Muscle layer of duodenum (tissue), 2 donors: ENCODE measurements around the gene FBXL16.

Source experiments
- H3K27ac ChIP-seq: one replicate; pipeline ENCODE4 v1.7.0; 2013; ENCODE audit warnings: mild to moderate bottlenecking, low read length
- H3K27me3 ChIP-seq: one replicate; pipeline ENCODE4 v1.7.0; 2013; ENCODE audit warnings: low read depth, mild to moderate bottlenecking, control low read depth, low read length
- H3K36me3 ChIP-seq, 2 donors: one replicate each; pipeline ENCODE4 v1.7.0; 2013; ENCODE audit warnings: low read length in 2 of 2, control low read depth in 1 of 2, mild to moderate bottlenecking in 1 of 2; ENCODE audit not compliant: insufficient read depth in 2 of 2, control insufficient read depth in 1 of 2
- H3K4me1 ChIP-seq, 2 donors: one replicate each; pipeline ENCODE4 v1.7.0; 2013; ENCODE audit warnings: low read length in 2 of 2, mild to moderate bottlenecking in 2 of 2, control low read depth in 1 of 2, moderate library complexity in 1 of 2; ENCODE audit not compliant: insufficient read depth in 2 of 2, control insufficient read depth in 1 of 2
- H3K4me3 ChIP-seq, 2 donors: one replicate each; pipeline ENCODE4 v1.7.0; 2013; ENCODE audit warnings: low read length in 2 of 2, low read depth in 1 of 2, mild to moderate bottlenecking in 1 of 2
- H3K9me3 ChIP-seq, 2 donors: one replicate each; pipeline ENCODE4 v1.7.0; 2013; ENCODE audit warnings: low read length in 2 of 2, control low read depth in 1 of 2, mild to moderate bottlenecking in 1 of 2; ENCODE audit not compliant: control insufficient read depth in 1 of 2
- donor health status: healthy.

FBXL16 gene

DNA sequence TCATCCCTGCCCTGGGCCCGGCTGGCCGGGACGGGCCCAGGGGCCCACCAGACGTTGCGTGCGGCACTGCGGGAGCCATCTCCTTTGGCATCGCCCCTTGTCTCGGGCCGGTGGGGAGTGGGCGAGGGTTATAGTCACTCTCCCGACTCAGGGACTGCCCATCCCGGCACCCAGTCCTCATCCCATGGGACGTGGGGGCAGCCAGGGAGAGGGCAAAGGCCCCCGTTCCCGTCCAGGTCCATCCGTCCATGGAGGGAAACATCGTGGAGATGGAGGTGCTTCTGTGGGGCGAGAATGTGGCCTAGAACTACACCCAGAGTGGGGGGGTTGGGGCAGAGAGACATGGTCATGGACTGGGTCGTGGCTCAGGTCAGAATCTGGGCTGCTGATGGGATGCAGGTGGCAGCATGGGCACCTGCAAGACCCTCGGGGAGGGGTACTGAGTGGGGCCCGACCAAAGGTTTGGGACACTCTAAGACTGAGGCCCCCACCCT, 58.9 kb downstream of the FBXL16 start:
- peaks cover 0 to 41% of the 10 kb centered on the region in 2 donors for H3K4me1 ChIP-seq
- H3K4me3 ChIP-seq: no peak overlapping the region
- no peaks in the 10 kb centered on the region for H3K27me3 ChIP-seq
- H3K36me3 ChIP-seq: peaks cover 0 to 2% of the 10 kb centered on the region in 2 donors
- H3K27ac ChIP-seq: no peak overlapping the region
- no peaks in the 10 kb centered on the region for H3K9me3 ChIP-seq

DNA sequence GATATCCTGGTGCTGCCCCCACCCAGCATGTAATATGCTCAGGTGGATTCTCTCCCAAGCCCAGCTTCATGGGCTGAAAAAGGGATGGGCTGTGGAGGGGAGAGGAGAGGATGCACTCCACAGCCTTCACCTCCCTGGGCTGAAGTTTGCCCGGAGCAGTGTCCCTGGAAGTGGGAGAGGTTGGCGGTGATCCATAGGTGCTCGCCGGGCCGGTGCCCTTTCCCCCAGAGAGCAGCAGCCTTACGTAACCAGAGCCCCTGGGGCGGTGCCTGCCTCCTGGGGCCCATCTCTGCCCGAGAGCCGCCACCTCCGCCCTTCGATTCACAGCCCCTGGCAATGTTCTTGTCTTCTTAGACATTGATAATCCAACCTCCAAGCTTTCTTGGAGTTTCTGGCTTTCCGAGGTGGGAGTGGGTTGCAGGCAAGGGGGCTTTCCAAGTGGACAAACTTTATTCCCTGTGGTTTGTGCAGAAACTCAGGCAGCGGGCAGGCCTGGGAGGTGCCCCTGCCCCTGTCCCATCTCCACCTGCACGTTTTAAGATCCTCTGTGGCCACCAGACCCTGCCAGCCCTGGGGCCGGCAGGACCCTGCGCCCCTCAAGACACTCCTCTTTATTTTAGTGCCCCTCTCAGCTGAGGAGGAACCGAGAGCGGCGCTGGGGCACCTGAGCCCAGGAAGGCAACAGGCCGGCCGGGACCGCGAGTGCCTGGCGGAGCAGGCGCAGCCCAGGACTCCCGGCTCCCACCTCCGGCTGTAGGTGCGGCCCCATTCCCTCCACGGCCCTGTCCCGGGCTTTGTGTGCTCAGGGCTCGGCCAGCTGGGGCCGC, 59.5 kb downstream of the FBXL16 start:
- Histone ChIP-seq H3K27me3 (no peaks in the 10 kb centered on the region), H3K4me1 (peaks cover 0 to 44% of the 10 kb centered on the region in 2 donors), H3K4me3 (no peak overlapping the region), H3K36me3 (no peaks in the 10 kb centered on the region), H3K9me3 (no peaks in the 10 kb centered on the region), H3K27ac (no peak overlapping the region)

DNA sequence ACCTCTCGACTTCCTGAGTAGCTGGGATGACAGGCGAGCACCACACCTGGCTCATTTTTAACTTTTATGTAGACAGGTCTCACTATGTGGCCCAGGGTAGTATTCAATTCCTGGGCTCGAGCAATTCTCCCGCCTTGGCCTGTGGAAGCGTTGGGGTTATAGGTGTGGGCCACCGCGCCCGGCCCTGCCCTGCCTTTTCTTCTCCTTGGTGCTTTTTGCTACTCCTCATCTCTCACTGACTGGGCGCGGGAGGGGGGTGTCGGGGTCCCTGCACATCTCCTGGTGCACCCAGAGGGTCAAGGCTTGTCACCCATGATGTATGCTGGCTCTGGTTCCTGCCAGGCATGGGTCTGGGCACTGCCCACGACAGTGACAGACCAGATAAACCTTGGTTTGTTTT, 61.0 kb downstream of the FBXL16 start:
- Histone ChIP-seq H3K36me3 (no peaks in the 10 kb centered on the region), H3K27me3 (no peaks in the 10 kb centered on the region), H3K9me3 (no peaks in the 10 kb centered on the region), H3K4me1 (peaks cover 0 to 36% of the 10 kb centered on the region in 2 donors), H3K27ac (no peak overlapping the region), H3K4me3 (no peak overlapping the region)

DNA sequence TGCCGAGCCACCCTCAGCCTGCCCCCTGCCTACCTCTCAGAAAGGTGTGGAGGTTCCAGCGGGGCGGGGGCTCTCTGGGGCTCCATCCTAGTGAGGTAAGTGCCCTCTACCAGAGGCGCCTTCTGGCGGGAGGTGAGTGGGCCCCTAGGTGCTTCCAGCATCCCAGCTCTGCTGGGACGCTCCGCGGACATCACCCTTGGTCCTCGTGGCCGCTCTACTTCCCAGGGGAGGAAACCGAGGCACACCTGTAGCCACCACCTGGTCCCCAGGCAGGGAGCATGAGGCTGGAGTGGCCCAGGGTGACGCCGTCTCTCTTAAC, 62.6 kb downstream of the FBXL16 start:
- H3K27me3 ChIP-seq: no peaks in the 10 kb centered on the region
- peaks cover 0 to 28% of the 10 kb centered on the region in 2 donors for H3K4me1 ChIP-seq
- H3K9me3 ChIP-seq: no peaks in the 10 kb centered on the region
- peak overlapping the region; percentile 72 for H3K27ac ChIP-seq
- H3K4me3 ChIP-seq: peak overlapping the region; percentile 63 to 82
- H3K36me3 ChIP-seq: no peaks in the 10 kb centered on the region
